Muscle layer of duodenum (tissue), 2 donors: Measurements from ENCODE around the gene ALDOC.

ENCODE experiments used
- H3K27ac ChIP-seq: one replicate; pipeline ENCODE4 v1.7.0; 2013; ENCODE audit warnings: mild to moderate bottlenecking, low read length
- H3K27me3 ChIP-seq: one replicate; pipeline ENCODE4 v1.7.0; 2013; ENCODE audit warnings: low read depth, mild to moderate bottlenecking, control low read depth, low read length
- H3K36me3 ChIP-seq, 2 donors: one replicate each; pipeline ENCODE4 v1.7.0; 2013; ENCODE audit warnings: low read length in 2 of 2, control low read depth in 1 of 2, mild to moderate bottlenecking in 1 of 2; ENCODE audit not compliant: insufficient read depth in 2 of 2, control insufficient read depth in 1 of 2
- H3K4me1 ChIP-seq, 2 donors: one replicate each; pipeline ENCODE4 v1.7.0; 2013; ENCODE audit warnings: low read length in 2 of 2, mild to moderate bottlenecking in 2 of 2, control low read depth in 1 of 2, moderate library complexity in 1 of 2; ENCODE audit not compliant: insufficient read depth in 2 of 2, control insufficient read depth in 1 of 2
- H3K4me3 ChIP-seq, 2 donors: one replicate each; pipeline ENCODE4 v1.7.0; 2013; ENCODE audit warnings: low read length in 2 of 2, low read depth in 1 of 2, mild to moderate bottlenecking in 1 of 2
- H3K9me3 ChIP-seq, 2 donors: one replicate each; pipeline ENCODE4 v1.7.0; 2013; ENCODE audit warnings: low read length in 2 of 2, control low read depth in 1 of 2, mild to moderate bottlenecking in 1 of 2; ENCODE audit not compliant: control insufficient read depth in 1 of 2
- donor health status: healthy.

ALDOC gene

DNA sequence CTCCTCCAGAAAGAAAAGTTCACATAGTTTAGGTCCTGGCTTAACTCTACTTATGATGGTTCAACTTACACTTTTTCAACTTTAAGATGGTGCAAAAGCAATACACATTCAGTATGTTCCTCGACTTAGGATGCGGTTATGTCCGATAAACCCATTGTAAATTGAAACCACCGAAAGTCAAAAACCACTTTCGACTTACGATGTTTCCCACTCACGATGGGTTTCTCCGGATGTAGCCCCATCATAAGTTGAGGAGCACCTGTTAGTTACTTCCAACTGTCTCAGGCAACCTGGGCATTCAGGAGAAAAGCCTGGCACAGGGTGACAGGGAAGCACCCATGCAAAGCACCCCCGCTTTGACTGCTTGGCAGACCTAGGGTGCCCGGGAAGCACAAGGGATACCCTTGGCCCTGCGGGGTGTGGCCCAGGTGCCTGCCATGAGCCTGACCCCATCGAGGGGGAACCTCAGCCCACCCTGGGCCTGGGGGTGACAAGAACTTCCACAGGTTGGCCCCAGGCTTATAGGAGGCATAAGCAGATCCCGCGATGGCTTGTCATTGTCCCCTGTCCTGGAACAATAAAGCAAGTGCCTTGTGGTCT lies 38.3 kb downstream of the ALDOC start:
- no peak overlapping the region for H3K4me3 ChIP-seq
- no peak overlapping the region for H3K27ac ChIP-seq
- H3K36me3 ChIP-seq, result no peaks in the 10 kb centered on the region
- H3K4me1 ChIP-seq, result no peaks in the 10 kb centered on the region
- no peaks in the 10 kb centered on the region for H3K27me3 ChIP-seq
- no peaks in the 10 kb centered on the region for H3K9me3 ChIP-seq

DNA sequence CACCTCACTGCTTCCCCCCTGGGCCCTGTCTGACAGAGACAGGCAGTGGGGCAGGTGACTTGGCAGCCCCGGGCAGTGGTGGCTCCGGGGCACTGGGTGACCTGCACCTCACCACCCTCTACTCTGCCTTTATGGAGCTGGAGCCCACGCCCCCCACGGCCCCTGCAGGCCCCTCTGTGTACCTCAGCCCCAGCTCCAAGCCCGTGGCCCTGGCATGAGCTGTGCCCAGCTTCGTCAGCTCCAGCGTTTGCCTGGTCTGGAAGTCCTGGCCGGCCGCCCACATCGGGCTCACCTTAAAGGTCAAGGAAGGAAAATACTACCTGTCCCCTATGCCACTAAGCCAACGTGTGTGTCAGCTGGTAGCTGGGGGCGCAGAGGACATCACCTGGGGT lies 39.5 kb downstream of the ALDOC start:
- H3K4me3 ChIP-seq, result no peak overlapping the region
- H3K27ac ChIP-seq, result no peak overlapping the region
- H3K27me3 ChIP-seq, result no peaks in the 10 kb centered on the region
- no peaks in the 10 kb centered on the region for H3K4me1 ChIP-seq
- H3K9me3 ChIP-seq, result no peaks in the 10 kb centered on the region
- H3K36me3 ChIP-seq, result no peaks in the 10 kb centered on the region

DNA sequence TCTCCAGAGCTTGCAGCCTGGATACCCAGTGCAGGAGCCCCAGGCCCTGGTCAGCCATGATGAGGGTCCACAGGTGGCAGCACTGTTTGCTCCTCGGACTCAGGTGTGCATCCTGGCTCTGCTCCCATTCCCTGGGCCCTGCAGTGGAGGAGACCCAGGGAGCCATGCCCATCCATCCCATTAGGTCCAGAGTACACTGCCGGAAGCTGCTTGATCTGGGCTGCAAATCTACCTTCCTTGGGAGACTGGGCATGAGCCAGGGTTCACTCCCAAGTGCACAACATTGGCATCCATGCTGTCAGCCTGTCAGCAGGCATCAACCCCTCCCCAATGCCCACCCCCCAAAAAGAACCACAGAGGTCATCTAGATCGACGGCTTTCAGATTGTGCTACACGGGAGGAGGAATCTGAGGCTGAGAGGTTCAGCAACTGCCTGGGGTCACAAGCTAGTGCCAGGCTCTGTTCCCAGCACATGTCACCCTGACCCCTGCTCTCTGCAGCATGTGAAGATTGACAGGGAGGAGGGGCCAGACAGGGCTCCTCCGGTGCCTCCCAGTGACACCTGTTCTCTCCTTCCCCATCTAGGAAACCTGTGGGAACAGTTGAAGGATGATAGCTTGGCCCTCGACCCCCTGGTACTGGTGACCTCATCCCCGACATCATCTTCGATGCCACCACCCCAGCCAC lies 40.0 kb downstream of the ALDOC start:
- H3K27ac ChIP-seq, result no peak overlapping the region
- no peaks in the 10 kb centered on the region for H3K36me3 ChIP-seq
- no peaks in the 10 kb centered on the region for H3K4me1 ChIP-seq
- no peaks in the 10 kb centered on the region for H3K27me3 ChIP-seq
- no peaks in the 10 kb centered on the region for H3K9me3 ChIP-seq
- H3K4me3 ChIP-seq, result no peak overlapping the region

DNA sequence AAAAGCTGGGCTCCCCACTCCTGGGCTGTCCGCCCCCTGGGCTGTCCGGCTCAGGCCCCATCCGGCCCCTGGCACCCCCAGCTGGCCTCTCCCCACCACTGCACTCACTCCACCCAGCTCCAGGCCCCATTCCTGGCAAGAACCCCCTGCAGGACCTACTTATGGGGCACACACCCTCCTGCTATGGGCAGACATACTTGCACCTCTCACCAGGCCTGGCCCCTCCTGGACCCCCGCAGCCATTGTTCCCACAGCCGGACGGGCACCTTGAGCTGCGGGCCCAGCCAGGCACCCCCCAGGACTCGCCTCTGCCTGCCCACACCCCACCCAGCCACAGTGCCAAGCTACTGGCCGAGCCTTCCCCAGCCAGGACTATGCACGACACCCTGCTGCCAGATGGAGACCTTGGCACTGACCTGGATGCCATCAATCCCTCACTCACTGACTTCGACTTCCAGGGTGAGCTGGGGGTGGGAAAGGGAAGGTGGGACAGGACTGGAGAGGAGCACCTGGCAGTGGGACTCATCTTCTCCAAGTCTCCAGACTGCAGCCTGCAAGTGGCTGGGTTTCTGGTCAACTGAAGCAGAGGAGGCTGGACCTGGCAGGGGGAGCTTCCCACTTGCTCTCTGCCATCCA lies 41.8 kb downstream of the ALDOC start:
- no peaks in the 10 kb centered on the region for H3K4me1 ChIP-seq

DNA sequence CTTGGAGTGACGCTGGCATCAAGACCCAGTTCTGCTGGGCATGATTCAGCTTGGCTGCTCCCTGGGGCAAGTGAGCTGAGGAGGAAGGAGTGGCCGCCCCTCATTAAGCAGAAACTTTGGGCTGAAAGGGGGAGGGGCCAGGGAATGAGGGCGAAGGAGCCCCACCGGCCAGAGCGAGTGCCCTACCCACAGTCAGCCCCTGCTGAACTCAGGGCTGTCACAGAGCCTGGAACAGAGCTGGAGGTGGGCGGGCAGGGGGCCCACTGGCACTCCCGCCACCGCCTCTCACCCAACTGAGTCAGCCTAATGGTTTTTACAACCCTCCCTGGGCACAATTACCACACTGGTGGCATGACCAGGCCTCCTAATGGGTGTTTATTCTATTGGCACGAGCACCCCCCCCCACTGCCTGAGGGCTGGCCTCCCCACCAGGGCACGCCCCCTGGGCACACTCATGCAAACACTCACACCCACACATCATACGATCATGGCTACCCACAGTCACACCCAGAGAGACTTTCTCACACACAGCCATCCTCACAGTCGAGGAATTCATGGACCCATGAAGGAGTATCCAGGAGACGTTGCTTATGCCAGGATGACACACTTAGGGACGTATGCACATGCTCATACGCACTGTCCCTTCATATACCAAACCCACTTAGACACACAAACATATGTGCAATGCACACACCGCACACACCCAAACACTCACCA lies 43.4 kb downstream of the ALDOC start:
- Histone ChIP-seq H3K4me3 (no peak overlapping the region), H3K27me3 (no peaks in the 10 kb centered on the region), H3K27ac (no peak overlapping the region), H3K9me3 (no peaks in the 10 kb centered on the region), H3K4me1 (no peaks in the 10 kb centered on the region), H3K36me3 (no peaks in the 10 kb centered on the region)

More for the DNA sequence above, 41.8 kb downstream of the ALDOC start:
- no peak overlapping the region for H3K4me3 ChIP-seq
- H3K36me3 ChIP-seq, result no peaks in the 10 kb centered on the region
- no peaks in the 10 kb centered on the region for H3K9me3 ChIP-seq
- no peak overlapping the region for H3K27ac ChIP-seq
- H3K27me3 ChIP-seq, result no peaks in the 10 kb centered on the region

DNA sequence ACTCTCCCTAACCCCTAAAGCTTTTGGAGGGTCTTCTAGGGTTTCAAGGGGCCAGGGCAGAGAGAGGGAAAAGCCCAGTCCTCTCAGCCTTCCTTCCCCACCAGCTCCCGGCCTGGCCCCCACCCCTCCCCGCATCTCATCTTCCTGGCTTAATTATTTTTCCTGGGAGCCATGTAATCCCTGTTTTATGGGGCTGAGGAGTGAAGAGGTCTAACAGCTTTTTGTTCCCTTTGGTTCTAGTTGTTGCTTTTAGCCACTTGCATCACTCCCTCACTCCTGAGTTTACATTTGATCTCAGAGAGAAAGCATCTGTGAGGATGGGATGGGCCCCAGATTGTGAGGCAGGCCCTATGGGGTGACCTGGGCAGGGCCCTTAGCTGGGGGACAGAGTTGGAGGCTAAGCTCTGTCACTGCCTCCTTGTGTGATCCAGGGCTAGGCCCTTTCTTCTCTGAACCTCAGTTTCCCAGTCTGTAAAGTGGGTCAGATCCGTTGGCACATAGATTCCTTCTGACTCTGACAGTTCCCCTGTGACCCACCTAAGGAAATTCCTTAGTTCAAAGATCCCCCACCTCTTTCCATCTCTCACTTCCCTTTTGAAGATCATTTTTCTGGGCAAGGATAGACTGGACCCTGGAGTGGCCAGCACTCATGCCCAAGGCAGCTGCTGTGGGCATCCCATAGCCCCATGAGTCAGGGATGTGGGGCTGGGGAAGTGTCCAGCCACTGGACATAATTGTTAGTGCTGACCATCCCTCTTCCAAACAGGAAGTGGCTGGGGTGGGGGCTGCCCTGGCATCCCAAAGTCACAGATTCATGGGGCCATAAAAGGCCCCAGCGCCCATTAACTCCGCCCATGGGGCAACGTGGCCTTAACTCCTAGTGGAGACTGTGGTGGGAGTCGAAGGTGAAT lies 44.4 kb downstream of the ALDOC start:
- Histone ChIP-seq H3K27me3 (no peaks in the 10 kb centered on the region), H3K9me3 (no peaks in the 10 kb centered on the region)

DNA sequence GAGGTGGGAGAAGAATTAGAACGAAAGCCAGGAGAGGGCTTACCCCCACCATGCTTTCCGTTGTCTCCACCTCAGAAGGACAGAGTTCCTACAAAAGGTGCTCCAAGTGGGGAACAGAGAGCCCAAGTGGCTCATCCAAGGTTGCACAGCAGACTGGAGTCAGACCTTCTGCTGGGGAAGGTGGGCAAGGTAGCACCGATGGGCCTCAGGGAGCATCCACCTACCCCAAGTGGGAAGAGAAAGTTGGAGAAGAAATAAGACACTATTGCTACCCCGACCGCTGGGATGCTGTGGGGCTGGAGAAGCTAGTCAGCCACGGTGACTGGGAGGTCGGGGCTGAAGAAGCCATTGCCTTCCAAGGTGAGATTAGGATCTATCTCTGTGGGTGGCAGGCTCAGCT lies 45.8 kb downstream of the ALDOC start:
- H3K27me3 ChIP-seq, result no peaks in the 10 kb centered on the region
- no peaks in the 10 kb centered on the region for H3K36me3 ChIP-seq
- H3K4me3 ChIP-seq, result no peak overlapping the region
- H3K4me1 ChIP-seq, result no peaks in the 10 kb centered on the region
- H3K9me3 ChIP-seq, result no peaks in the 10 kb centered on the region
- no peak overlapping the region for H3K27ac ChIP-seq

More for the DNA sequence above, 44.4 kb downstream of the ALDOC start:
- Histone ChIP-seq H3K36me3 (no peaks in the 10 kb centered on the region), H3K4me1 (no peaks in the 10 kb centered on the region), H3K27ac (no peak overlapping the region), H3K4me3 (no peak overlapping the region)

DNA sequence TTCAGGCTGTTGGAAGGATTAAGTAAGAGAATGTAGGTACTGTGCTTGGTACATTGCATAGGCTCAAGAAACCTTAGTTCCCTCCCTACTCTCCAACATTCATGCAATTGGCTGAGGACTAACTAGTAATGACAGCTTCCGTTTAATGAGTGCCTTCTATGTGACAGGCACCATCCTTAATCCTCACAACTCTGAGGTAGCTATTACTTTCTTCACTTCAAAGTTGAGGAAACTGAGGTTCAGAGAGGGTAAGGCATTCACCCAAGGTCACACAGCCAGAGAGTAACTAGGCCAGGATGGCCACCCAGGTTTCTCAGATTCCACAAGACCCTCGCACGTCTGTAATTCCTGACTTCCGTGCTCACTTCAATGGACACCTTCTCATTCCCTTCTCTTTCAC lies 46.4 kb downstream of the ALDOC start:
- Histone ChIP-seq H3K27me3 (no peaks in the 10 kb centered on the region), H3K36me3 (no peaks in the 10 kb centered on the region), H3K9me3 (no peaks in the 10 kb centered on the region), H3K4me1 (peaks cover 0 to 2% of the 10 kb centered on the region in 2 donors), H3K4me3 (no peak overlapping the region), H3K27ac (no peak overlapping the region)

DNA sequence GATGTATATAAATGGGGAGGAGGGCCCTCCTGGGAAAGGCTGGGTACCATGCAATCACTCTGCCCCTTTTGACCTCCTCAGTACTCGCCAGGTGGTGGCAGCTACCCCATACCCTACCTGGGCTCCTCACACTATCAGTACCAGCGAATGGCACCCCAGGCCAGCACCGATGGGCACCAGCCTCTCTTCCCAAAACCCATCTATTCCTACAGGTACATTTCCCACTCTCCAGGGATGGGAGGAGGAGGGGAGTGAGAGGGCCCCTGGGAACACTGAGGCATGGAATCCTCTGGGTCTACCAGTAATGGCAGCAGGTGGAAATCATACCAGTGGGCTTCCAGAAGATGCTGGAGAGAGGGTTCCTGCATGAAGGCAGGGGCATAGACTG lies 47.7 kb downstream of the ALDOC start:
- Histone ChIP-seq H3K9me3 (no peaks in the 10 kb centered on the region), H3K4me1 (peaks cover 0 to 6% of the 10 kb centered on the region in 2 donors), H3K27ac (no peak overlapping the region), H3K36me3 (no peaks in the 10 kb centered on the region), H3K27me3 (no peaks in the 10 kb centered on the region), H3K4me3 (no peak overlapping the region)

DNA sequence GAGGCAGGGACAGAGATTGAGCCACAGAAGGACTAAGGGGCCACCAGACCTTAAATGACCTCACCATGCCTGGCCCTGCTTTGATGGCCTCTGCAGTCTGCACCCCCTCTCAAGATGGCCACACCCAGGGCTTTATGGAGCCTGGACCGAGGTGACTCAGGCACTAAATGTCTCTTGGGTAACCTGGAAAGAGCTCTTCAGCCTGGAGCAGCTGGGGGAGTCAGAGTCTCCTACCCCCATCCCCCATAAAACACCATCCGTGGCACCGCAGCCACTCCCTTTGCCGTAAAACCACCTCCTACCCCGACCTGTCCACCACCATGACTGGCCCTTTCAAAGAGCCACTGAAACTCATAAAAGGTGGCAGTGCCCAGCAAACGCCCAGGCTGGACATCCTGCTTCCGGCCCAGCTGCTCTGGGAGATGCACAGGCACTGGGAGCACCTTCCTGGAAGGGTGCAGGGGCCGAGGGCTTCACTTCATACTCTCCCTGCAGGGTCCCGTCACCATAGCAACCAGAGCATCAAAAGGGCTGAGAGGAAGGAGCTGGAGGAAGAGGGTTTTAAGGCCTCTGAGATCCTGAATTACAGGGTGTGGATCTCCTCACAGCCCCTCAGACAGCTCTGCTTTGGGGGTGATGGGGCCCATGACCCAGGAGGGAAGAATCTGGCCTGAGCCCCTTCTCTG lies 48.2 kb downstream of the ALDOC start:
- Histone ChIP-seq H3K4me1 (peaks cover 0 to 6% of the 10 kb centered on the region in 2 donors), H3K4me3 (no peak overlapping the region), H3K36me3 (no peaks in the 10 kb centered on the region), H3K9me3 (no peaks in the 10 kb centered on the region), H3K27me3 (no peaks in the 10 kb centered on the region), H3K27ac (no peak overlapping the region)
